Measurements from ENCODE around the gene TRAF7. TPM values are rescaled to one million over a fixed set of nuclear protein-coding genes. Genes with fewer than 3 reads are reported as not detected.

Gene TRAF7
- polyA plus RNA-seq, 3 donors: 5.9 to 41.9 (median 6.7) TPM

DNA sequence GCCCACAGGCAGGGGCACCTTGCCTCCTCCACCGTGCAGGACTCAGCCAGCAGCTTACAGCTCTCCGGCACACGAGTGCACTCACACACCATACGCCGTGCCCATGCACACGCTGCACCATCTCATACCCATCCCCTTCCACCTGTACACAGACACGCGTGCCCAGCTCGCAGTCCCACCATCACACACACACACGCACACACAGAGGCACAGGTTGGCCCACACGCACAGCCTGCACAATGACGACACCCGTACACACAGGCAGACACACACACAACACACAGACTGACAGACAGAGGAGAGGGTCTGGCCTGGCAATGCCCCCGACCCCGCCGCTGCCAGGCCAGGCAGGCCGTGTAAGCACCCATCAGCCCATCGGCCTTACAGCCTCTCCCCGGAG is 28.8 kb downstream of the TRAF7 start:
- no peak overlapping the region for H3K27ac Mint-ChIP-seq
- intact Hi-C loops (cut with micrococcal nuclease): no loop called here
- no peaks in the 10 kb centered on the region for H3K4me1 Mint-ChIP-seq
- H3K4me1 ChIP-seq (ENCODE audit: control insufficient read depth in 1 of 2, insufficient read depth in 2 of 2, low read length in 2 of 2): no peaks in the 10 kb centered on the region
- peaks cover 0 to 2% (median 0%) of the 10 kb centered on the region in 7 donors for H3K9me3 Mint-ChIP-seq
- H3K4me3 Mint-ChIP-seq: no peak overlapping the region
- no peak overlapping the region for H3K9ac ChIP-seq (ENCODE audit: insufficient read depth, low read length, poor library complexity, severe bottlenecking)
- H3K79me2 ChIP-seq (ENCODE audit: insufficient read depth, low read length): no peaks in the 10 kb centered on the region
- H3K36me3 Mint-ChIP-seq: no peaks in the 10 kb centered on the region
- DNase-seq: no peak
- H3K27me3 Mint-ChIP-seq (ENCODE audit: low read depth in 3 of 3): peaks cover 2 to 6% (median 4%) of the 10 kb centered on the region in 3 donors
- TF ChIP-seq, protein P1, sequence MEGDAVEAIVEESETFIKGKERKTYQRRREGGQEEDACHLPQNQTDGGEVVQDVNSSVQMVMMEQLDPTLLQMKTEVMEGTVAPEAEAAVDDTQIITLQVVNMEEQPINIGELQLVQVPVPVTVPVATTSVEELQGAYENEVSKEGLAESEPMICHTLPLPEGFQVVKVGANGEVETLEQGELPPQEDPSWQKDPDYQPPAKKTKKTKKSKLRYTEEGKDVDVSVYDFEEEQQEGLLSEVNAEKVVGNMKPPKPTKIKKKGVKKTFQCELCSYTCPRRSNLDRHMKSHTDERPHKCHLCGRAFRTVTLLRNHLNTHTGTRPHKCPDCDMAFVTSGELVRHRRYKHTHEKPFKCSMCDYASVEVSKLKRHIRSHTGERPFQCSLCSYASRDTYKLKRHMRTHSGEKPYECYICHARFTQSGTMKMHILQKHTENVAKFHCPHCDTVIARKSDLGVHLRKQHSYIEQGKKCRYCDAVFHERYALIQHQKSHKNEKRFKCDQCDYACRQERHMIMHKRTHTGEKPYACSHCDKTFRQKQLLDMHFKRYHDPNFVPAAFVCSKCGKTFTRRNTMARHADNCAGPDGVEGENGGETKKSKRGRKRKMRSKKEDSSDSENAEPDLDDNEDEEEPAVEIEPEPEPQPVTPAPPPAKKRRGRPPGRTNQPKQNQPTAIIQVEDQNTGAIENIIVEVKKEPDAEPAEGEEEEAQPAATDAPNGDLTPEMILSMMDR (IDR thresholded peaks at IDR 0.05): no peak
- no peak overlapping the region for H3K4me2 ChIP-seq (replicated peaks; ENCODE audit: extremely low read depth, low read length, poor library complexity, severe bottlenecking)
- no peaks in the 10 kb centered on the region for H3K36me3 ChIP-seq (replicated peaks in 1 of 2; ENCODE audit: control insufficient read depth in 1 of 2, insufficient read depth in 2 of 2, low read length in 2 of 2)
- H3K4me3 ChIP-seq (replicated peaks in 1 of 3; ENCODE audit: low read depth in 2 of 3, low read length in 3 of 3): no peak overlapping the region
- H4K20me1 ChIP-seq (ENCODE audit: insufficient read depth, low read length): no peaks in the 10 kb centered on the region
- no peaks in the 10 kb centered on the region for H3K9me3 ChIP-seq (replicated peaks in 1 of 2; ENCODE audit: control insufficient read depth in 1 of 2, insufficient read depth in 1 of 2, low read length in 2 of 2)
- no peak overlapping the region for H2AFZ ChIP-seq (ENCODE audit: insufficient read depth, low read depth, low read length, poor library complexity, severe bottlenecking)
- H3K27ac ChIP-seq (ENCODE audit: low read depth in 1 of 2, low read length in 2 of 2): no peak overlapping the region
- WGBS (ENCODE audit: insufficient coverage): 95% methylated on average over 18 of the region's 19 CpGs
- peaks cover 0 to 1% of the 10 kb centered on the region in 2 donors for H3K27me3 ChIP-seq (ENCODE audit: control insufficient read depth in 2 of 2, insufficient read depth in 2 of 2, low read length in 2 of 2)

DNA sequence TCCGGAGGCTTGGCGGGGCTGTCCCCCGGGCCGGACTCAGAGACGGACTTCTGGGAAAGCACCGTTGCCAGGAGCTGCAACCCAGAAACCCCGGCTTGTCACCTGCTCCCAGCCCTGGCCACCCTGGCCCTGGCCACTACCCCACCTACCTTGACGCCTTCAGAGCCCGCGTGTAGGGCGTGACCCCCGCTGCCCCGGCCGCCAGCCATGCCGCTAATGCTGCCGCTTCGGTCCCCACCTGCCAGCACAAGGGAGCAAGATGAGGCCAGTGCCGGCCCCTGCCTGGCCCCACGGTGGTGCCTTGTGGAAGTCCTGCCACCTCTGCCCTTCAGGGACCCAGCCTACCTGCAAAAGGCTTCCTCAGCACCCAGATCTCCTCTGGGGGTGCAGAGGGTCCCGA is 29.4 kb downstream of the TRAF7 start:
- Mint-ChIP-seq H3K4me1 (no peaks in the 10 kb centered on the region), H3K4me3 (no peak overlapping the region)
- H3K79me2 ChIP-seq (ENCODE audit: insufficient read depth, low read length): no peaks in the 10 kb centered on the region

More for the DNA sequence above, 29.4 kb downstream of the TRAF7 start:
- 94% methylated on average over 20 of the region's 20 CpGs for WGBS (ENCODE audit: insufficient coverage)
- no peak overlapping the region for H3K27ac ChIP-seq (ENCODE audit: low read depth in 1 of 2, low read length in 2 of 2)
- Mint-ChIP-seq H3K36me3 (no peaks in the 10 kb centered on the region), H3K27ac (no peak overlapping the region), H3K9me3 (peaks cover 0 to 2% (median 0%) of the 10 kb centered on the region in 7 donors), H3K27me3 (ENCODE audit: low read depth in 3 of 3) (peaks cover 2 to 5% (median 2%) of the 10 kb centered on the region in 3 donors)
- TF ChIP-seq, protein P1 (IDR thresholded peaks at IDR 0.05): no peak
- H3K4me3 ChIP-seq (replicated peaks in 1 of 3; ENCODE audit: low read depth in 2 of 3, low read length in 3 of 3): no peak overlapping the region
- no peaks in the 10 kb centered on the region for H3K27me3 ChIP-seq (ENCODE audit: control insufficient read depth in 2 of 2, insufficient read depth in 2 of 2, low read length in 2 of 2)
- no peaks in the 10 kb centered on the region for H3K9me3 ChIP-seq (replicated peaks in 1 of 2; ENCODE audit: control insufficient read depth in 1 of 2, insufficient read depth in 1 of 2, low read length in 2 of 2)
- no peaks in the 10 kb centered on the region for H3K36me3 ChIP-seq (replicated peaks in 1 of 2; ENCODE audit: control insufficient read depth in 1 of 2, insufficient read depth in 2 of 2, low read length in 2 of 2)
- H3K4me1 ChIP-seq (ENCODE audit: control insufficient read depth in 1 of 2, insufficient read depth in 2 of 2, low read length in 2 of 2): no peaks in the 10 kb centered on the region
- H4K20me1 ChIP-seq (ENCODE audit: insufficient read depth, low read length): no peaks in the 10 kb centered on the region
- H2AFZ ChIP-seq (ENCODE audit: insufficient read depth, low read depth, low read length, poor library complexity, severe bottlenecking): no peak overlapping the region
- no peak overlapping the region for H3K9ac ChIP-seq (ENCODE audit: insufficient read depth, low read length, poor library complexity, severe bottlenecking)
- intact Hi-C loops (cut with micrococcal nuclease): no loop called here
- DNase-seq: no peak
- H3K4me2 ChIP-seq (replicated peaks; ENCODE audit: extremely low read depth, low read length, poor library complexity, severe bottlenecking): no peak overlapping the region

Data from CD14-positive monocyte (primary cell).